ENCODE data around the gene RPL29. TPM values are rescaled to one million over a fixed set of nuclear protein-coding genes. Genes with fewer than 3 reads are reported as not detected.

The RPL29 gene
- total RNA-seq, 1 donor: 759 TPM

GRCh38 chr3:52032702-52033408 is 37.2 kb upstream of the RPL29 start:
- no peak overlapping the region for H3K4me3 ChIP-seq (ENCODE audit: low read depth, low read length)
- no peak for DNase-seq (ENCODE audit: low read depth)
- TF ChIP-seq, protein P1, sequence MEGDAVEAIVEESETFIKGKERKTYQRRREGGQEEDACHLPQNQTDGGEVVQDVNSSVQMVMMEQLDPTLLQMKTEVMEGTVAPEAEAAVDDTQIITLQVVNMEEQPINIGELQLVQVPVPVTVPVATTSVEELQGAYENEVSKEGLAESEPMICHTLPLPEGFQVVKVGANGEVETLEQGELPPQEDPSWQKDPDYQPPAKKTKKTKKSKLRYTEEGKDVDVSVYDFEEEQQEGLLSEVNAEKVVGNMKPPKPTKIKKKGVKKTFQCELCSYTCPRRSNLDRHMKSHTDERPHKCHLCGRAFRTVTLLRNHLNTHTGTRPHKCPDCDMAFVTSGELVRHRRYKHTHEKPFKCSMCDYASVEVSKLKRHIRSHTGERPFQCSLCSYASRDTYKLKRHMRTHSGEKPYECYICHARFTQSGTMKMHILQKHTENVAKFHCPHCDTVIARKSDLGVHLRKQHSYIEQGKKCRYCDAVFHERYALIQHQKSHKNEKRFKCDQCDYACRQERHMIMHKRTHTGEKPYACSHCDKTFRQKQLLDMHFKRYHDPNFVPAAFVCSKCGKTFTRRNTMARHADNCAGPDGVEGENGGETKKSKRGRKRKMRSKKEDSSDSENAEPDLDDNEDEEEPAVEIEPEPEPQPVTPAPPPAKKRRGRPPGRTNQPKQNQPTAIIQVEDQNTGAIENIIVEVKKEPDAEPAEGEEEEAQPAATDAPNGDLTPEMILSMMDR (IDR thresholded peaks at IDR 0.05; ENCODE audit: insufficient read depth, low read depth, low read length): no peak

DNA sequence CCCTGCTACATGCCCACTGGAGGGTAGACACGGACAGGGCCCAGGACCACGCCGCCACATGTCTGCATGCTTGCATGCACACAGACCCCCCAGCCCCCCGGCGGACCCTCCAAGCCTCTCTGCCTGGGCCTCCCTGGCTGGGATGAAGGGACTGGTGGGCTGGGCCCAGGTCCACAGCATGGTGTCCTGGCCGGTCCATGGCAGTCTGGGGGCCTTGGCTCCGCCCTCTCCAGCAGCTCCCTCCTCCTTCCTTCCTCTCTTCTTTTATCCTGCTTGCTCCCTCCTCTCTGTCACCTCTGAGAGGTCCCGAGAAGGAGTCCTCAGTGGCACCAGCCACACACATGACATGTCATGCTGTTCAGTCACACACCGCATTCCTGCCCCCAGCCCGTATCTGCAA is 36.2 kb upstream of the RPL29 start:
- TF ChIP-seq, protein P1 (IDR thresholded peaks at IDR 0.05; ENCODE audit: insufficient read depth, low read depth, low read length): no peak
- H3K4me3 ChIP-seq (ENCODE audit: low read depth, low read length): no peak overlapping the region
- no peak for DNase-seq (ENCODE audit: low read depth)

DNA sequence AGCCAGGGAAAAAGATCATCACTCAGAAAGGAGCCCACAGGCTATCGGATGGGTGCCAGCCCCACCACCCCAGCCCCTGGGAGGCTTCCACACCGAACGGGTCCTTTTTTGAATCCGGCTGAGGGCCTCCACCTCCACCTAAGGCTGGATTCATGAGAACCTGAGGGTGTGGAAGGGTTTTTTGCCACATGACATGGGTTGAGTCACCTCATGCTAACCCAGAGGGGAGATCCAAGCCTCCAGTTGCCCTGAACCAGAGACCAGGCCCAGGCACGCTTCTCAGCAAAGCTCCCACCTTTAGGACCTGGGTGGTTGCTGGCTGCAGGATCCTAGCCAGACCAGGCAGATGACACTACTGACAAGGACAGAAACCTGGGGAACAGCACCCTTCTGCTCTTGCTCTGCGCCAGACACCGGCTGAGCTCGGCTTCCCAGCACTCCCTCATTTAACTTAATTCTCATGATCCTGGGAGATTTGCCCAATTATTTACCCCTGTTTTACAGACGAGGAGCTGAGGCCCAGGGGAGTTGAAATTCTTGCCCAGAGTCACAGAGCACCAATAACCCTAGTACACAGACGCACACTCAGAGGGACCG is 35.1 kb upstream of the RPL29 start:
- no peak for DNase-seq (ENCODE audit: low read depth)
- TF ChIP-seq, protein P1 (IDR thresholded peaks at IDR 0.05; ENCODE audit: insufficient read depth, low read depth, low read length): no peak

GRCh38 chr3:52029535-52029934 is 33.8 kb upstream of the RPL29 start:
- TF ChIP-seq, protein P1 (IDR thresholded peaks at IDR 0.05; ENCODE audit: insufficient read depth, low read depth, low read length): no peak
- DNase-seq (ENCODE audit: low read depth): no peak
- H3K4me3 ChIP-seq (ENCODE audit: low read depth, low read length): no peak overlapping the region

More for the DNA sequence above, 35.1 kb upstream of the RPL29 start:
- no peak overlapping the region for H3K4me3 ChIP-seq (ENCODE audit: low read depth, low read length)

DNA sequence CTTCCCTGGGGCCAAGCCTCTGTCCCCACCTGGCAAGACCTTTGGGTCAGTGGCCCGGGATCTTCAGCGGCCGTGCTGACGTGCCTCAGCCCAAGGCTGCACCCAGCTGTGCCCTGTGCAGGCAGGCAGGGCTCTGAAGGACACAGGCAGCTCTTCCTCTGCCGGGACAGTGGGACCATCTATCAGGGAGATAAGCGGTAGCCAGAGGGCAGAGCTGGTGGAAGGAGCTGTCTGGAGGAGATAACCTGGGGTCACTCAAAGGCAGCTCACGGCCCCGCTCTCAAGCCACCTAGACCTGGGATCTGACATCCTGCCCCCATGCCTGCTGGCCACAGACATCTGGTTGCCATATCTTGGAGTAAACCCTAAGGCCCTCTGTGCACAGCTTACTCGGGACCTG is 33.4 kb upstream of the RPL29 start:
- TF ChIP-seq, protein P1 (IDR thresholded peaks at IDR 0.05; ENCODE audit: insufficient read depth, low read depth, low read length): no peak
- no peak overlapping the region for H3K4me3 ChIP-seq (ENCODE audit: low read depth, low read length)
- DNase-seq (ENCODE audit: low read depth): no peak

DNA sequence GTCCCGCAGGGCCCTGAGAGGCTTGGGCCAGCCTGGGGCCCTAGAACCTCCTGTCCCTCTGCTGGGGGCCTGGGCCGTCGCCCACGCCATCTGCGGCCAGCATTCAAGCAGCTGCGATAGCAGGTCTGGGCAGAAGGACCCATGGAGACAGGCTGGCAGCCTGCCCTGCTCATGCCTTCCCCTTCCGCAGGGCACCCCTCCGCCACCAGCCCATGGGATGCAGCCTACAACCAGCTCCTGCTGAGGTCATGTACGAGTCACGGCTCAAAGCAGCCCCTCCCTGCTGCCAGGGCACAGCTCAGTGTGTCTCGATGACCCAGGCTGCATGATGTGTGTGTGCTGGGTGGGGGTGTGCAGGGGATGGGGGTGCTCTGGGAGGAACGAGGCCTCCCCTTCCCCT is 32.9 kb upstream of the RPL29 start:
- no peak overlapping the region for H3K4me3 ChIP-seq (ENCODE audit: low read depth, low read length)
- no peak for DNase-seq (ENCODE audit: low read depth)
- TF ChIP-seq, protein P1 (IDR thresholded peaks at IDR 0.05; ENCODE audit: insufficient read depth, low read depth, low read length): no peak

Measured in fibroblast of villous mesenchyme (primary cell).